ENCODE measurements around the gene PDZD7.
"Not testable (repeated sequence)": the region's sequence is repeated elsewhere in the genome, so short reads cannot be mapped to it uniquely, and the experiment has no call there.

The PDZD7 gene

GRCh38 chr10:101038484-101038883 is 7.6 kb upstream of the PDZD7 start:
- no peak for DNase-seq

DNA sequence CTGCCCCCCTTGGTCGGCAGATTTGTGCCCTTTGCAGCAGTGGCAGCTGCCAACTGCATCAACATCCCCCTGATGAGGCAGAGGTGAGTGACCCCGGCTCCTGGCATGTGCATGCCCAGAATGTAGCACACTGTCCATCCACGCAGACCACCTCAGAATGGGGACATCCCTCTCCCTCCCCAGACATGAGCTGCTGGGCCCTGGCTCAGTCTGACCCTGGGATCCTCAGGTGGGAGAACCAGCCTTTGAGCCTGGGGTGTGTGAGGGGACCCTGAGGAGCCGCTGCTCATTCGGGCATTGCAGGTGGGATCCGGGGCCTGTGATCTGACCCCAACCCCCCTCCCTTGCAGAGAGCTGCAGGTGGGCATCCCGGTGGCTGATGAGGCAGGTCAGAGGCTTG is 5.8 kb upstream of the PDZD7 start:
- no peak for DNase-seq

GRCh38 chr10:101035916-101036702 is 5.2 kb upstream of the PDZD7 start:
- DNase-seq = no peak

- no peak for DNase-seq
Measured at GRCh38 chr10:101035314-101035713, 4.4 kb upstream of the PDZD7 start.

- DNase-seq = not testable (repeated sequence)
Measured at GRCh38 chr10:101034404-101034803, 3.5 kb upstream of the PDZD7 start.

GRCh38 chr10:101033276-101033675 is 2.3 kb upstream of the PDZD7 start:
- no peak for DNase-seq

DNA sequence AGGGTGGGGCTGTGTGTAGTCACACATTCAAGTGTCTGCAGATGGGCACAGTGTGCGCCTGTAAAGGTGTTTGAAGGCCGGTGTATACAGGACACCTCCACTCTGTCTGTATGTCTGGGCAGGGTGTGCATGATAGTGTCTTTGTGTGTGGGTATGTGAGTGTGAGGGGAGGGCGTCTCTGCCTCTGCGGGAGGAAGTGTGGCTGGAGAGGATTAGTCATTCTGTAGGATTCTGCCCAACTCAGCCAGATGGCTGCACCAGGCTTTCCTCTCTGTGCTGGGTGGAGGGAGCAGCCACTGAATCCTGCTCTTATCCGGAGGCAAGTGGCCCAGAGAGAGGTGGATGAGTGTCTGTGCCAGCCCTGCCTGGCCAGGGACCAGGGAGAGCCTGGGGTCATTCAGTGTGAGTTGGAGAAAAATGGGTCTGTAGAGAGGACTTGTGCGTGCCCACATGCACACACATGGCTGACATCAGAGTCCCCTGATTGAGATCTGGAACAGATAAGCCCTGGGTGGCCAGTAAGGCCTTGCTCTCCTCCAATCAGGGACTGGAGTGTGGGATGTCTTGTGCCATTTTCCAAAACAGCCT is 1.8 kb upstream of the PDZD7 start:
- DNase-seq = peak; percentile 46 to 59

GRCh38 chr10:101031796-101032636 is 1.1 kb upstream of the PDZD7 start:
- DNase-seq = peak; percentile 82 to 84

DNA sequence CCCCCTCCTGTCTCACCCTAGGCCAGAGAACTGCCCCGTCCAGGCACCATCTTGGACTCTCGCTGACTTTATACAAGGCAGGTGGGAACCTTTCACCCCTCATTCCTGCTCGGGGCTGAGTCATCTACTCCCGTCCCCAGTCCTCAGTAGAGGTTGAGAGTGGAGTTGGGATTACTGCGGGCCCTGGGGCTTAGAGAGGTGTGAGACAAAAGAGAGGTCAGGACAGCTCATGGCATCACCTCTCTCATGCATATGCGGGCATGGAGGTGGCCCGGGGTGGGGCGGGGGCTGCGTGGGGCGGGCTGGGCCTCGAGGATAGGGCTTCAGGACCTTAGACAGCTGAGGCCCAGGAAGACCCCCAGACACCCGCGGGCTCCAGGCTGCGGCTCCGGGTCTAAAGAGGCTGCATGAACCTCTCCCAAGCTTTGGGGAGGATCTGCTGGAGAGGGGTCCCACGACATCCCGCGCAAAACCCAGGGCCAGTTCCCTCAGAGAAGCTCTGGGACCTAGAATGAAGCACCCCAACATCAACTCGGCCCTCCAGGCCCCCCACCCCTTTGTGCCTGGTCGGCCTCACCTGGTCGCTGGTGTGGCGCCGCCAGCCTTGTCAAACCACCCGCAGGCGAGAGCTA is 317 bp downstream of the PDZD7 start:
- DNase-seq = no peak

DNA sequence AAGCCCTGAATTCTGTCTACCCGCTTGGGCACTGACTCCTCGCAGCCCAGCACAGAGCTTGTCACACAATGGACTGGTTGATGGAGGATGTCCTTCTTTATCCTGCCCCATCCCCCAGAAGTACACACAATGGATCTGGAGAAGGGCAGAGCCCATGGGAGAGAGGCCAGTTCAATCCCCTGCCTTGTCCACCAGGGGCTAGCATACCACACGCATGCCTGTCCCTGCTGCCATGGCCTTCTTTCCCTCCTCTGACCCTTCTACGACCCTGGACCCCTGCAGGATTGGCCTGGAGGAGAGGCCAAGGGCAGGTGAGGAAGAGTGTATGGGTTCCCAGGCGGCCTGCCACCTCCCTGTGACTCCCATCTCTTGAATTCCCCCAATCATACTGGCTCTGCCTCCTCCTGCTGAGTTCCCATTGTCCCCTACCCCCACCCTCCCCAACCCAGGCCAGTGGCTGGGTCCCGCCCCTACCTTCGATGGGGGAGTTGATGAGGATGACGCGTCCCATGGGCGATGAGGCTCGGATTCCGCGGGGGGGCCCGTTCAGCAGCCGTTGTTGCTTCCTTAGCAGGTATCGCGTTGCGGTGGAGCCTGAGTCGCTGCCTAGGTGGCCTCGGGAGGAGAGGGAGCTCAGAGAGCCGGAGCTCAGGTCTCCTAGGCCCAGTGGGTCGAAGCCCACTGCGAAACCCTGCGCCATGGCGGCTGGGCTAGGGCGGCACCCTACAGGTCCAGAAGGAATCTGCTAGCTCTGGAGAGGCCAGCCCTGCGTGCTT is 1.2 kb downstream of the PDZD7 start:
- no peak for DNase-seq

GRCh38 chr10:101028446-101029337 is 2.2 kb downstream of the PDZD7 start:
- DNase-seq = no peak

- no peak for DNase-seq
Measured at GRCh38 chr10:101027106-101027720, 3.7 kb downstream of the PDZD7 start.

DNA sequence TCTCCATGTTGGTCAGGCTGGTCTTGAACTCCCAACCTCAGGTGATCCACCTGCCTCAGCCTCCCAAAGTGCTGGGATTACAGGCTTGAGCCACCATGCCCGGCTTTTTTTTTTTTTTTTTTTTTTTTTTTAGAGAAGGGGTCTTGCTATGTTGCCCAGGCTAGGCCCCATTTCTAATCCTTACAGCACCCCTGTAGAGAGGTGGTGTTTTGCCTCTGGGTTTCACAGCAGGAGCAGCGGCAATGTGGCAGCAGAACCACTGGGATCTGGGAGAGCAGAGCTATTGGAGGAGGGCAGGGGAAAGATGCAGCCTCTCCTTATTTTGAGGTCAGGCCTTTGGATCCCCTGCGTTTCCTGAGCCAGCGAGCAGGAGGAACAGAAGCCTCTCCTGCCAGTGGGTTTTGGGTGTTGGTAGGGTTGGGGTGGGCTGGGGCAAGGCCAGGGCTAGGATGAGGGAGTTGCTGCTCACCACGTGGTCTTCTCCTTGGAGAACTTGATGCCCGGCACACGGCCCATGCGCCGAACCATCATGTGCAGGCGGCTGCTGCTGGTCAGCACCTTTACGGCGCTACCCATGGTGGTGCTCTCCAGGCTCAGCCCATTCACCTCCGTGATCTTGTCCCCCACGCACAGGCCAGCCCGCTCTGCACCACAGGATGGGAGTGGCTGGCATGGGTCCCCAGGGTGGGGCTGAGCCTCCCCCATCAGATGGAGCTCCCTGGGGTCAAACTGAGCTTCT is 7.8 kb downstream of the PDZD7 start:
- DNase-seq = no peak

DNA sequence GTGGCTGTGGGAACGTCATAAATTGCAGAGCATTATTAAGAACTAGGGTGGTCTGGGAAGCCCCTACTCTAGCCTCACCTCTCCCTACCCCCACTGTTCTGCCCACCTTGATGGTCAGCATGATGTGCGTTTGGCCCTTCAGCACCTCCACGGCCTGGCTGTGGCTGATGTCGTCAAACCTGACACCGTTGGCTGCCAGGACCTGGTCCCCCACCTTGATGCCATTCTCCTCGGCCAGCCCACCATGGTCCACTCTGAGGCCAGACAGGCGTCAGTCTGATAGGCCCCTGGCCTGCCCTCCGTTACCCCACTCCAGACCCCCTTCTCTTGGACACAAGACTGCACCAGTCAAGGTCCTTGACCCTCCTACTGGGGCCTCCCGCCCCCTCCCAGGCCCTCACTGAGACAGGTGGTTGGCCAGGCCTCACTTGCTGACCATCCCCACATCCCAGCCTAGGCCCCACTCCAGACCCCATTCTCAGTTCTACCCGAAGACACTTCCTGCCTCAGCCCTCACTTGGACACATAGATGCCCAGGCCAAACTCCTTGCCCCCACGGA is 9.2 kb downstream of the PDZD7 start:
- no peak for DNase-seq

- no peak for DNase-seq
Measured at GRCh38 chr10:101021239-101021638, 9.7 kb downstream of the PDZD7 start.

GRCh38 chr10:101020427-101021075 is 10.4 kb downstream of the PDZD7 start:
- no peak for DNase-seq

- DNase-seq = no peak
Measured at GRCh38 chr10:101019440-101019703, 11.6 kb downstream of the PDZD7 start.

GRCh38 chr10:101018600-101019439 is 12.1 kb downstream of the PDZD7 start:
- peak; percentile 69 for DNase-seq

Data from CD4-positive, alpha-beta T cell treated with Interleukin-4 for 1 hour (primary cell).